Measurements from ENCODE around the gene ERG.

ERG gene

GRCh38 chr21:38436341-38436740 lies 61.9 kb downstream of the ERG start:
- TF ChIP-seq CTCF (conservative IDR thresholded peaks at IDR 0.05), result no peak
- TF ChIP-seq ZFX (IDR thresholded peaks at IDR 0.05), result no peak
- H3K27ac ChIP-seq, result no peak overlapping the region

GRCh38 chr21:38434913-38435533 lies 63.3 kb downstream of the ERG start:
- no peak overlapping the region for H3K27ac ChIP-seq
- TF ChIP-seq CTCF (conservative IDR thresholded peaks at IDR 0.05), result no peak
- no peak for TF ChIP-seq ZFX (IDR thresholded peaks at IDR 0.05)

GRCh38 chr21:38433471-38433870 lies 64.8 kb downstream of the ERG start:
- no peak overlapping the region for H3K27ac ChIP-seq
- TF ChIP-seq ZFX (IDR thresholded peaks at IDR 0.05), result no peak
- no peak for TF ChIP-seq CTCF (conservative IDR thresholded peaks at IDR 0.05)

- TF ChIP-seq ZFX (IDR thresholded peaks at IDR 0.05), result no peak
- no peak for TF ChIP-seq CTCF (conservative IDR thresholded peaks at IDR 0.05)
- no peak overlapping the region for H3K27ac ChIP-seq
Observed at GRCh38 chr21:38430401-38430984, 67.8 kb downstream of the ERG start.

- H3K27ac ChIP-seq, result no peak overlapping the region
- no peak for TF ChIP-seq ZFX (IDR thresholded peaks at IDR 0.05)
- TF ChIP-seq CTCF (conservative IDR thresholded peaks at IDR 0.05), result no peak
Observed at GRCh38 chr21:38429011-38429410, 69.3 kb downstream of the ERG start.

- no peak overlapping the region for H3K27ac ChIP-seq
- no peak for TF ChIP-seq ZFX (IDR thresholded peaks at IDR 0.05)
- TF ChIP-seq CTCF (conservative IDR thresholded peaks at IDR 0.05), result no peak
Observed at GRCh38 chr21:38428211-38428610, 70.1 kb downstream of the ERG start.

- no peak for TF ChIP-seq CTCF (conservative IDR thresholded peaks at IDR 0.05)
- no peak for TF ChIP-seq ZFX (IDR thresholded peaks at IDR 0.05)
- no peak overlapping the region for H3K27ac ChIP-seq
Observed at GRCh38 chr21:38424305-38425019, 73.8 kb downstream of the ERG start.
